Panc1 (cell line): ENCODE data around the gene SIGLEC7.

Experiments used
- CTCF ChIP-seq: fragments of 450-650 bp; IDR thresholded peaks from 2 replicates; pipeline ENCODE4 v1.5.1; 2017; ENCODE audit warnings: mild to moderate bottlenecking
- POLR2AphosphoS5 ChIP-seq: IDR thresholded peaks from 2 replicates; pipeline ENCODE4 v1.6.1; 2012; ENCODE audit warnings: mild to moderate bottlenecking, low read depth, low read length, moderate library complexity
- REST ChIP-seq, 2 experiments: IDR thresholded peaks; 2 replicates each; pipeline ENCODE4 v1.6.1; 2011 to 2012; ENCODE audit warnings: low read depth in 2 of 2, control low read depth in 1 of 2, low read length in 1 of 2, mild to moderate bottlenecking in 1 of 2, moderate library complexity in 1 of 2; ENCODE audit not compliant: insufficient read depth in 1 of 2
- SIN3A ChIP-seq: IDR thresholded peaks from 2 replicates; pipeline ENCODE4 v1.6.1; 2012; ENCODE audit warnings: low read depth, mild to moderate bottlenecking, low read length, moderate library complexity, borderline replicate concordance; ENCODE audit not compliant: insufficient read depth

- TF ChIP-seq SIN3A (no peak), CTCF (no peak), POLR2AphosphoS5 (no peak), REST (IDR thresholded peaks at IDR 0.05; ENCODE audit: insufficient read depth in 1 of 2, low read depth in 2 of 2, low read length in 1 of 2) (no peak)
Measured at GRCh38 chr19:51102991-51103390, 39.1 kb upstream of the SIGLEC7 start.
